Astrocyte (in vitro differentiated cells and primary cell): ENCODE results near the gene GRIA1.

Source experiments
- CTCF ChIP-seq: IDR thresholded peaks from 2 replicates; pipeline ENCODE4 v1.5.1; 2011; ENCODE audit warnings: low read depth, mild to moderate bottlenecking, inconsistent platforms, low read length, moderate library complexity; ENCODE audit not compliant: insufficient read depth
- EZH2 ChIP-seq: IDR thresholded peaks from 2 replicates; pipeline ENCODE4 v1.6.1; 2012; ENCODE audit warnings: mild to moderate bottlenecking, low read length, inconsistent platforms; ENCODE audit not compliant: insufficient read depth

GRCh38 chr5:153707626-153708025 is 217.2 kb downstream of the GRIA1 start:
- no peak for TF ChIP-seq CTCF
- TF ChIP-seq EZH2 = no peak
